Renal pelvis (tissue), 4 donors: ENCODE results near the gene RFESD. TPM values are rescaled to one million over a fixed set of nuclear protein-coding genes. Genes with fewer than 3 reads are reported as not detected.
"Not testable (repeated sequence)": the region's sequence is repeated elsewhere in the genome, so short reads cannot be mapped to it uniquely, and the experiment has no call there.

Experiments
- DNase-seq: peaks from one replicate; pipeline ENCODE4 v3.0.0-alpha.2; 2013
- polyA plus RNA-seq, 3 donors: library from polyadenylated mRNA; unstranded; fragments of 120-200 nt; gene quantifications; one replicate each; pipeline ENCODE4 v1.2.1, GENCODE V29; 2013; ENCODE audit not compliant: insufficient read length in 3 of 3

Gene RFESD
- polyA plus RNA-seq, 3 donors: 3.6 to 5.6 (median 4.6) TPM

DNA sequence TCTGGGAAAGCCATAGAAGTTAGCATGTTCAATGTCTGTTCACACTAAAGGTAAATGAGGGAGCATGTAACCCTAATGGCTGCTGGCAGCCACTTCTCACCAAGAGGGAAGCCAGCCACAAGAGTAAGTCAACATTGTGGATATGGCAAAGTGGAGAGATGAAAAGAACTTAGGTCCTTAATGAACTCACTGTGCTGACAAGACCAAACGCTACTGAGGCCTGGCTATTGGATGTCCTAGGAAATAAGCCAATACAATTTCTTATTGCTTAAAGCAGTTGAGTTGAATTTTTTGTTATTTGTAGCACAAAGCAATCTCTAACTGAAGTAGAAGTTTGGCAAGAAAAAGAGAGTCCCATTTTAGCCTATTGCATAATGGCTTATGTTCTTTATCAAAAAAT is 19.9 kb upstream of the RFESD start:
- DNase-seq: no peak

DNA sequence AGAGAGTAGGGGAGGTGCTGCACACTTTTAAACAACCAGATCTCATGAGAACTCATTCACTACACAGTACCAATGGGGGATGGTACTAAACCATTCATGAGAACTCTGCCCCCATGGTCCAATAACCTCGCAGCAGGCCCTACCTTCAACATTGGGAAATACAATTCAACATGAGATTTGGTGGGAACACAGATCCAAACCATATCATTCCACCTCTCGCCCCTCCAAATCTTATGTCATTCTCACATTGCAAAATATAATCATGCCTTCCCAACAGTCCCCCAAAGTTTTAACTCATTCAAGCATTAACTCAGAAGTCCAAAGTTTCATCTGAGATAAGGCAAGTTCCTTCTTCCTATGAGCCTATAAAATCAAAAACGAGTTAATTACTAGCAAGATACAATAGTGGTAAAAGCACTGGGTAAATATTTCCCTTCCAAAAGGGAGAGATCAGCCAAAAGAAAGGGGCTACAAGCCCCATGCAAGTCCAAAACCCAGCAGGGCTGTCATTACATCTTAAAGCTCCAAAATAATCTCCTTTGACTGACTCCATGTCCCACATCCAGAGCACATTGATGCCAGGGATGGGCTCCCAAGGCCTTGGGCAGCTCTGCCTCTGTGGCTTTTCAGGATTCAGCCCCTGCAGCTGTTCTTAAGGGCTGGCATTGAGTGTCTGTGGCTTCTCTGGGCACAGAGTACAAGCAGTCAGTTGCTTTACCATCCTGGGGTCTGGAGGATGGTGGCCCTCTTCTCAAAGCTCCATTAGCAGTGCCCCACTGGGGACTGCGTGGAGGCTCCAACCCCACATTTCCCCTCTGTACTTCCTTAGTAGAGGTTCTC is 18.4 kb upstream of the RFESD start:
- no peak for DNase-seq

DNA sequence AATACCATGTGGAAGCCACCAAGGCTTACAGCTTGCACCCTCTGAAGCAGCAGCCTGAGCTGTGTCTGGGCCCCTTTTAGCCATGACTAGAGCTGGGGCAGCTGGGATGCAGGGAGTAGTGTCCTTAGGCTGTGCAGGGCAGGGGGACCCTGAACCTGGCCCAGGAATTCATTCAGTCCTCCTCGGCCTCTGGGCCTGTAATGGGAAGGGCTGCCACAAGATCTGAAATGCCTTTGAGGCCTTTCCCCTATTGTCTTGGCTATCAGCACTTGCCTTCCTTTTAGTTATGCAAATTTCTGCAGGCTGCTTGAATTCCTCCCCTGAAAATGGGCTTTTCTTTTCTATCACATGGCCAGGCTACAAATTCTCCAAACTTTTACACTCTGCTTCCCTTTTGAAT is 17.6 kb upstream of the RFESD start:
- no peak for DNase-seq

DNA sequence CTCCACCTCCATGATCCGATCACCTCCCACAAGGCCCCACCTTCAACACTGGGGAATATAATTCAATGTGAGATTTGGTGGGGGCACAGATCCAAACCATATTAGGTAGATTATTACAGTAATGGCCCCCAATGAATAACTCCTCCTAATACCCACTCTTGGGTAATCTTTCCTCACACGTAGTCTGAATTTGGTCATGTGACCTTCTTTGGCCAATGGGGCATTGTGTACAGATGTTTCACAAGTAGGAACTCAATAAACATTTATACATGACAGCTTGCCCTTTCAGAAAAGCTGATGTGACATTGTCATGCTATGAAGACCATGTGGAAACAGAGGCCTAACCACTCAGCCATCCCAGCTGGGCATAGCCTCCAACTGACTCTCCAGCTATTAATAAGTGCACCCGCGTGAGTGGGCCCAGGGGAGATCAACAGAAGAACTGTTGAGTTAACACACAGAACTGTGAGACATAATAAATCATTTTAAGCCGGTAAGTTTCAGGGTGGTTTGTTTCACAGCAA is 16.1 kb upstream of the RFESD start:
- no peak for DNase-seq

DNA sequence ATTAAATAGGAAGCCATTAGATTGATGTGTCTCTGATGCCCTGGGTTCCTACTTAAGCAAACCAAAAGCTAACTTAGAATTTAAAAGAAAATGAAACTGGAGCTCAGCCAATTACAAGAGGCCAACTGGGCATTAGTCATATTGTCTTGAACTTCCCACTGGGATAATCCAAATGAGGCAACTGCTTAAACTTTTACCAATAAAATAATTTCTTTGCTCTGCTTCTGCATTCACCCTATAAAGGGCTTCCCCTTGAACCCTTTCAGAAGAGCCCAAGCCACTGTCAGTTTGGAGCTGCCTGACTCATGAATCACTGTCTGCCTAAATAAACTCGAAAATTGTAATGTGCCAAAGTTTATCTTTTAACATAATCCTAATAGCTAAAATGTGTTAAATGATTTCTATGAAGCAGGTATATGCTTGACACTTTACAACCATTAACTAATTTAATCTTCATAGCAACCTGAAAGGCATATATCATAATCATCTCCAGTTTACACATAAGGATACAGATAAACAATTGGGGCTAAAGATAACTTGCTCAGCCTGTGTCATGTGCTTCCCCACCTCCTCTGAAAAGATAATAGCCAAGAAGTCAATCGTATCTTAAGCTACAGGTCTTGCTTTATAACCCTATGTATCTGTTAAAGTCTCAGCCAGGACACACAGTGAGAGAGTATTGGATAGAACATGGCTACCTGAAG is 15.2 kb upstream of the RFESD start:
- DNase-seq: no peak

DNA sequence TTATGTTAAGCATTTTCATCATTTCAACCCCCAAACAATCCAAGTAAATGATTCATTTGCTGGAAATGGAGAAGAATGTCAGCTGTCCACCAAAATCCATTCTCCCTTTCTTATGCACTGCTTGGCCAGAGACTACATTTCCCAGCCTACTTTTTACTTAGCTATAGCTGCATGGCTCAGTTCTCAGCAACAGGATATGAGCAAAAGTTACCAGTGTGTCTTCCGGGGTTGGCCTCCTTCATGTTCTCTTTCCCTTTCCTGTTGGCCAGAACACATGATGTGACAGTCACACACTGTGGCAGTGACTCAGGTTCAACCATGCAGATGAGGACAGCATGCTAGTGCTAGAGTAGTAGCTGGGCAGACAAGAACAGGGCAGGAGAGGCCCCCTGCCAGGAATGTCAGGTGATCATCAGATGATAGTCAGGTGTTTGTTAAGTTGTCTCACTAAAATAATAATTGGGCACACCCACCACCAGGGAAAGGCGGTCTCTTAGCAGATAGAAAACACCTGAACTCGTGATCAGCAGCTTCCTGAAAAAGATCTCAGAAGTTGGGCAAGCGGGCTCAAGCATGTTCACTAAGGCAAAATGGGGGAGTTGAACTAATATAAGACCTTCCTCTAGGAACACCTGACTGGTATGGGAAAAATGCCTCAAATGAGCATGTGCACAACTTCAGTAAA is 14.4 kb upstream of the RFESD start:
- DNase-seq: no peak

DNA sequence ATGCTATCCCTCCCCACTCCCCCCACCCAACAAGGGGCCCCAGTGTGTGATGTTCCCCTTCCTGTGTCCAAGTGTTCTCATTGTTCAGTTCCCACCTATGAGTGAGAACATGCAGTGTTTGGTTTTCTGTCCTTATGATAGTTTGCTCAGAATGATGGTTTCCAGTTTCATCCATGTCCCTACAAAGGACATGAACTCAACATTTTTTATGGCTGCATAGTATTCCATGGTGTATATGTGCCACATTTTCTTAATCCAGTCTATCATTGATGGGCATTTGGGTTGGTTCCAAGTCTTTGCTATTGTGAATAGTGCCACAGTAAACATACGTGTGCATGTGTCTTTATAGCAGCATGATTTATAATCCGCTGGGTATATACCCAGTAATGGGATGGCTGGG is 13.6 kb upstream of the RFESD start:
- DNase-seq: not testable (repeated sequence)

DNA sequence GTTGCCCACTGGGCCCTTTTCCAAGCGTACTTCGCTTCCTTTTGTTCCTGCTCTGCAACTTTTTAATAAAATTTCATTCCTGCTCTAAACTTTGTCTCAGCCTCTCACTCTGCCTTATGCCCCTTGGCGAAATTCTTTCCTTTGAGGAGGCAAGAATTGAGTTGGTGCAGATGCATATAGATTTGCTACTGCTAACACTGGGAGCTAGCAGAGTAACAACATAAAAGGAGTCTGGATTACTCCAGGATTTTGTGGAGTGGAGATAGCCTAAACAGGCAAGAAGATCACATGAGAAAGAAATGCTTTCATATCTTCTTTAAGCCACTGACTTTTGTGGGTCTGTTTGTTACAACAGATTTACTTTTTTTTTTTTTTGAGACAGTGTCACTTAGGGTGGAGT is 12.9 kb upstream of the RFESD start:
- no peak for DNase-seq

DNA sequence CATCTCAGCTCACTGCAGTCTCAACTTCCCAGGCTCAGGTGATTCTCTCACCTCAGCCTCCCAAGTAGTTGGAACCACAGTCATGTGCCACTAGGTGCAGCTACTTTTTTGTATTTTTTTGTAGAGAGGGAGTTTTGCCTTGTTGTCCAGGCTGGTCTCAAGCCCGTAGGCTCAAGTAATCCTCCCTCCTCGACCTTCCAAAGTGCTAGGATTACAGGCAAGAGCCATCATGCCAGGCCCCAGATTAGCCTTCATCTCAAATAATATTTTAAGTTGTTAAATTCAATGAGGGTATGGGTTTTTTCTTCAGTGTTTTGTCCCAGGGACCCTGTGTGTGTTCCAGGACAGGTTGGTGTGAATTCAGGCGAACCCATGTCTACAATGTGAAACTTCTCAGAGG is 12.5 kb upstream of the RFESD start:
- no peak for DNase-seq

DNA sequence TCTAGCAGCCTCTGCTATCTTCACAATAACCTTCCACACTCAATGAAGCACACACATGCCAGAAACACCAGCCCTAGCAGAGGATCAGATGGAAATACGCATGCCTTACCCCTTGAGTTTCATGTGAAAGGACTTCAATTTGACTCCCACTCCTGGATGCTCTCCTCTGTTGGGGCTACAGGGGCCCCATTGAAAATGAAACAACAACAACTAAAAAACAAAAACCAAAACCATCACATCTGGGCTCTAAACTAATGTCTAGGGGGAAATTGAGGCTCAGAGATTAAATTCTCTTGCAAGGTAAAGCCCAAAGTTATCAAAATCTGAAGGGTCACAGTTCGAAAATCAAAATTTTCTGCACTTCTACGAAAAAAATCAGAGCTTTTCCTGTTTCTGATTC is 7.9 kb upstream of the RFESD start:
- no peak for DNase-seq

DNA sequence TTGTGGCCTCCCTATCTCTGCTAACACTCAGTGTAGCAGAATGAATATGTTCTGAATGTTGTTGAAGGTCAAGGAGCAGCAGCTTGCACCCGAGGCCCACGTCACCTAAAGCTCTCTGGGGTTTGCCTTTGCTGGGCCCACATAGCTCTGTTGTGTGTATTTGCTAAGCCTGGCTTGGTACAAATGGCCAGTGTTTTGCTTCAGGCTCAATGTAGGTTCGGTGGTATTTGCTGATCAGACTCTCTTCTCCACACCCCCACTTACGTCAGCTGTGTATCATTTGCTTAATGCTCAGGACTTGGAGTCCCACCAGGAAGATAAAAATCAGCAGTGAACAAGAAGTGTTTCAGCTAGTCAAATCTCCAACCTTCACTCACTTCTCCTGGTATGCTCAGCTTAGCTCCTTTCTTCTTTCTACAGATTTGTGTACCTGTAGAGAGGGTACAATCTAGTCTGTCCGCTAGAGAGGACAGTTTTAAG is 4.8 kb upstream of the RFESD start:
- DNase-seq: no peak

DNA sequence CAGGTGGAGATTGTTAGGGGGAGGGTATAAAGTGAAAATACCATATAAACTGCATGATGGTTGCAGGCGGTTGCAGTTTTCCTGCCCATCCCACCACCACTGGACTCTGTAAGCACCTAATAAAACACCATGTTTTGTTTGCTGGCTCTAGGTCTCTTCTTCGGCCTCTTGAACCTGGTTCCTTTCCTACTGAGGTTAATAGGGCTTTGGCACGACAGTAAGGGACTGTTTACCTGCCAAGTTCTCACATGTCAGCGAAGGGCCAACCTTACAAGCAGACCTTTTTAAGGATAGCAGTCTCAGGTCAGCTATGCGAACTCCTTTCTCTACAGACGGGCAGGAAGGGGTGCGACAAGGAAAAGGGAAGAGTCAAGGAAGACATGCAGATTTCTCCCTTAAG is 3.4 kb upstream of the RFESD start:
- no peak for DNase-seq

DNA sequence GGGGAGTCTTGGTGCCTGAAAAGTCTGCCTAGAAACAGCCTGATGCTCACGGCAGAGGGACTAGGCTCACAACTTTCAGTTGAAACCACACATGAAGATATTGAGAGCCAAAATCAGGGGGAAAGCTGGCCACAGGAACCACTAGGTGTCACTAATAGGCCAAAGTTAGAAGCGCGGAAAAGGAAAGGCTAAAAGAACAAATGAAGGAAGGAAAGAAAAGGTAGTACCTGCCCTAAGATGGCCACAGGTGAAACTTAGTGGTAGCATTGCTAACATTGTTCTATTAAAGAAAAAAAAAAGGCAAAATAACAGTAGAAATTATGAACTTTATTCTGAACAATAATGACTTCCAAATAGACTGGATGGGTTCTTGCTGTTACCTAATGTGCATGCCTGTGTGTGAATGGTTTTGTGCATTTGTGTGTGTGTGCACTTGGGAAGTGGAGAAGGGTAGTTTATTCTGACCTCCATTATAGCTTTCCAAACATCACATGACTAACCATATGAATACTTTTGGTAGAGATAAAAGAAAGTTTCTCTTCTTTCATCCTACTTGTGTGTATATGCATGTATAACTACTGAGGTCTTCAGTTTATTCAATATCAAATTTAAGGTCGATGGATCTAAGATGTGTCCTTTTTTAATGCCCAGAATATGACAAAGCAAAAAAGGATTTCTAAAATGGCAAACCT is 2.1 kb upstream of the RFESD start:
- DNase-seq: peak; percentile 36

DNA sequence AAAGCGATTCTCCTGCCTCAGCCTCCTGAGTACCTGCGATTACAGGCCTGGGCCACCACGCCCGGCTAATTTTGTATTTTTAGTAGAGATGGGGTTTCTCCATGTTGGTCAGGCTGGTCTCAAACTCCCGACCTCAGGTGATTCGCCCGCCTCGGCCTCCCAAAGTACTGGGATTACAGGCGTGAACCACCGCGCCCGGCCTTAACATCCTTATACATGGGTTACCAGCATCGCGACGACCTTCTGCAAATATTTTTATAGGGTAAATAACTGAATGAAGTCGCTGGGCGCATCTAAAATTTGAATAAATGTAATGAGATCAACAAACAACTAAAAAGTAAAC is 380 bp upstream of the RFESD start:
- not testable (repeated sequence) for DNase-seq

DNA sequence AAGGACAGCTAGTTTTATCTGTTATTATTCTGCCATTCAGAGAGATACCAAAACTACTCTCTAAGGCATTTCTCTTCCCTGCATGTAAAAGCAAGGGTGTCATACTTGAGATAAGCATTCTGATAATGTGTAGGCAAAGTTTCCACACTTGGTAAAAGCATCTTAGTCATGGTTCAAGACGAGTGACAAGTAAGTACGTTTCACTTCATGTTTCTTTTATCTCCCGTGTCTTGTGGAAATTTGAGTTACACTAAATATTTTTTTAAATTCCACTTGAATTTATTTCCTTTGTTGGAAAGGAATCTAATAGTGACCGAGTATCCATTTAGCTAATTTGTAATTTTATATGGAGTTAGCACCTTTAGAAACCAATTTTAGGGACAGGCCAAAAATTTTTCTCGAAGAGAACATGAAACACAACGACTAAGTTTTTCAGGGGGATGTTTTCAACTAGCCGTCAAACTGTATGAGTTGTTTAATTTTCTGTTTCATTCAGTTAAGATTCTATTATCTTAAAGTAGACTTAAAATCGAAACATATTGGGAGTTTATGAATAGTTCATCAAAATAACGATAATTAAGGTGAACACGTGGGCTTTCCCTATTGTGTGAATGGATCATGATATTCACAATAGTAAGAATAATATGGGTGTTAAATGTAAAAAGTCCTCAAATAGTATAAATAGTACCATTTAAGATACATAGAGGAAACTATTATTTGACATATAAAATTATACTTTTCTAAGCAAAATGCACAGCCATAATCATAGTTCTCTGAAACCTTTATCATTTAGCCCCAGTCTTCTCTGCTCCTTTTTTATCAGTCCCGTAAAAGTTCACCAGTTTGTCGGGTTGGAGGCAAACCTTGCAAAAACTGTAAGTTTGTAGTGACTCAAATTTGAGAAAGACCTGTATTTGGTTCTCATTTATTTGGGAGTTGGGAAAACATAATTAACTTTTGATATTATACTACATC is 1.6 kb downstream of the RFESD start:
- DNase-seq: no peak

DNA sequence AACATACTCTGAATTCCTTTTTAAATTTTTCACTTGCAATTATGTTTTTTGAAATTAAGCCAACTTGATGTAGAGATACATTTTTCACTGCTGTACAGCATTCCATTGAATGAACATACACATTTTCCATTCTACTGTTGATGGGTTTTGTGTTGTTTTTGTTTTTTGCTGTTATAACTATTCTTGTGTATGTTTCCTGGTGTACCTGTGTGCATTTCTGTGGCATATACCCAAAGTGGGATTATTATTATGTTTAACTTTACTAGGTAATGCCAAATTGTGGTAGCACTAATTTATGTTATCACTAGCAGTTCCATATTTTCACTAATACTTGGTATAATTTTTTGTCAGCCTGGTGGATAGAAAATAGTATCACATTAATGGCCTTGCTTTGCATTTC is 2.7 kb downstream of the RFESD start:
- no peak for DNase-seq

DNA sequence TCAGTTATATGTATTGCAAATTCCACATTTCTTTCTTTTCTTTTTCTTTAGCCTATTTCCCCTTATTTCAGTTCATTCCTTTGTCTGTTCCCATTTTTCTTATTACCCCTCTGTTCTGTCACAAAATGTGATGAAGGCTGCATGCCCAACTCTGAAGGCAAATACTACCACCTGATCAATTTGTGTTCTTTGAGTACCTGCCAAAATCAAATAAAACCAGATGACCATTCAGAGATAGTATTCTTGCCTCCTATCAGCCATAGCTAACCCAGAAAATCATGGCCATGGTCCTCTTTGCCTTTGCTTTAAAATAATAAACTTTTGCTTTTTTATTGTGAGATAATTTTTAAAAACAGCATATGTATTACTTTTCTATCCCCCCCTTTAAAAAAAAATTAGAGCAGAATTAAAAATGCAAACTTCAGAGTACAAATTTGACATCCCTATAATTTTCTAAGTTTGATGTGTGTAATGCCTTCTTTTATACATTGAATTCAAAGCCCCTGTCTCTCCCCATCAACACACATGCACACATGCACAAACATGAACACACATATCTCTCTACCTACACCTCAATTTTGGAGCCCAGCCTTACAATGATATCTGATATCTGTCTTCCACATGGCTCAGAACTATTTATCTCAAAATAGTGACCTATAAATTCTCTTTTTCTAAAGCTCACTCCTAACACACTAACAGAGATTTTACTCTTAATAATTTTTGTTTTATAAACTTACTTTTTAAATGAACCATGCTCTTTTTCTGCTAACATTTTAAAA is 3.5 kb downstream of the RFESD start:
- no peak for DNase-seq

DNA sequence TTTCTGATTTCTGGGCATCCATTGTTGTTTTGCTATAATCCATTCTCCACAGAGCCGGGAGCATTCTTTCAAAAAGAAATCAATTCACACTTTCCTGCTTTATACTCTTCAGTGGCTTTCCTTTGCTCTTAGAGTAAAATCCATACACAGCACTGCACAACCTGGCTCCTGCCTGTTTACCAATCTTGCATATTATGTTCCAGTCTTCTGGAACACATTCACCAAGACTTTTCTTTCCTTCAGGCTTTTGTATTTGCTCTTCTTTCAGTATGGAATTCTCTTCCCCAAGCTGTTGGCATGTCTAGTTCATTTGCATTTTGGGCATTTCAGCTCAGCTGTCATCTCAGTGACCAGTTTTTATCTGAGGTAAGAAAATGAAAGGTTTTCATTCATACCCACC is 6.3 kb downstream of the RFESD start:
- DNase-seq: no peak

DNA sequence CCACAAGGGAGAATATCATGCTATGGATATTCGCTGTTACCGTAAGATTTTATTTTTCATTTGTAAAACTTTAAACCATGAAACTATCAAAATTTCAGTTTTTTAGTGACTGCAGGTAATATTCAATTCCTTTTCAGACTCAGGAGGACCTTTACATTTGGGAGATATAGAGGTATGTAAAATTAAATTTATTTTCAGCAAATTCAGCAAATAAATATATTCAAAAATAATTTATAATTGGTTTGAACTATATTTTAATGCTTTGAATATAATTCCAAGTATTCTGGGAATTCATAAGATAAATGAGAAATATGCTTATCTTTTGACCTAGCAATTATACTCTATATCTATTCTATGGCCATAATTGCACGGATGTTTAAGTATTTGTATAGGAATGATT is 7.6 kb downstream of the RFESD start:
- no peak for DNase-seq

DNA sequence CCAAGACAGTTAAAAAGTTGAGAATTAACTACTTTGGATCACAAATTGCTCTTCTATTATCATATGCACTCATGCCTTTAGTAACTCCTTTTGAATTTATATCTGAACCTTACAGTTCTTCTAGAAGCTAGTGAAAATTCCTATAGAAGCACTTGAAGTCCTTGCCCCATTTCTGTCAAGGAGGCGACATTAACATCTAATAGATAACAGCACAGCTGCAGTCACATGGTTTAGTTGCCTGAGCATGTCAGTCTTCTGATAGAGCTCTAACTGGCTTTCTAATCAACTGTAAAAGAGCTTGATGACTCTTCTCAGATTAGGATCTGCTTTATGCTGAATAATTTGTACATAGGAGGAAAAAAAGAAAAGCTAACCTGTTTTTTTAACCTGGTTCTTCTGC is 9.0 kb downstream of the RFESD start:
- no peak for DNase-seq
